Measurements from ENCODE around the gene SHC4. TPM values are rescaled to one million over a fixed set of nuclear protein-coding genes. Genes with fewer than 3 reads are reported as not detected.

SHC4 gene
- total RNA-seq, 1 donor from 2014 or later: 4.2 TPM

DNA sequence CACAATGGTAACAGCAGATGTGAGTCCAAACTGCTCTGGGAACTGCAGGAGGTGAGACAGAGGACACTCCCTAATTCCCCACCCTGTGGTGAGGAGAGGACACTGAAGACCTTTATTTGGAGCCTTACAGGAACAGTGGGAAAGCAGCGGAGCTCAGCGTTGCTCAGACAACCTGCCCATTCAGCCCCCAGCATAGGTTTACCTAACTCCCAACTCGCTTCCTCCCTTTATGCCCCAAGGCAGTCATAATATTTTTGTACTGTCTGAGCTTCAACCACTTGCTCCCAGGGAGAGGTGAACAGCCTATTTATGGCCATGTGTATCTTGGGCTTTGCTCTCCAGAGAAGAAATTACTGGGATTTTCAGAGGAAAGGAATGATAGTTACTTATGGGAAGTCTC lies 34.1 kb downstream of the SHC4 start:
- no peaks in the 10 kb centered on the region for H3K27me3 ChIP-seq (ENCODE audit: control insufficient read depth, insufficient read depth, low read length)
- H3K4me3 ChIP-seq (ENCODE audit: low read depth, low read length): no peak overlapping the region
- no peak for DNase-seq (ENCODE audit: low read depth)
- TF ChIP-seq, protein P1, sequence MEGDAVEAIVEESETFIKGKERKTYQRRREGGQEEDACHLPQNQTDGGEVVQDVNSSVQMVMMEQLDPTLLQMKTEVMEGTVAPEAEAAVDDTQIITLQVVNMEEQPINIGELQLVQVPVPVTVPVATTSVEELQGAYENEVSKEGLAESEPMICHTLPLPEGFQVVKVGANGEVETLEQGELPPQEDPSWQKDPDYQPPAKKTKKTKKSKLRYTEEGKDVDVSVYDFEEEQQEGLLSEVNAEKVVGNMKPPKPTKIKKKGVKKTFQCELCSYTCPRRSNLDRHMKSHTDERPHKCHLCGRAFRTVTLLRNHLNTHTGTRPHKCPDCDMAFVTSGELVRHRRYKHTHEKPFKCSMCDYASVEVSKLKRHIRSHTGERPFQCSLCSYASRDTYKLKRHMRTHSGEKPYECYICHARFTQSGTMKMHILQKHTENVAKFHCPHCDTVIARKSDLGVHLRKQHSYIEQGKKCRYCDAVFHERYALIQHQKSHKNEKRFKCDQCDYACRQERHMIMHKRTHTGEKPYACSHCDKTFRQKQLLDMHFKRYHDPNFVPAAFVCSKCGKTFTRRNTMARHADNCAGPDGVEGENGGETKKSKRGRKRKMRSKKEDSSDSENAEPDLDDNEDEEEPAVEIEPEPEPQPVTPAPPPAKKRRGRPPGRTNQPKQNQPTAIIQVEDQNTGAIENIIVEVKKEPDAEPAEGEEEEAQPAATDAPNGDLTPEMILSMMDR (IDR thresholded peaks at IDR 0.05; ENCODE audit: insufficient read depth, low read length, poor library complexity, severe bottlenecking): no peak
- H3K36me3 ChIP-seq (ENCODE audit: control insufficient read depth, insufficient read depth, low read length): no peaks in the 10 kb centered on the region

DNA sequence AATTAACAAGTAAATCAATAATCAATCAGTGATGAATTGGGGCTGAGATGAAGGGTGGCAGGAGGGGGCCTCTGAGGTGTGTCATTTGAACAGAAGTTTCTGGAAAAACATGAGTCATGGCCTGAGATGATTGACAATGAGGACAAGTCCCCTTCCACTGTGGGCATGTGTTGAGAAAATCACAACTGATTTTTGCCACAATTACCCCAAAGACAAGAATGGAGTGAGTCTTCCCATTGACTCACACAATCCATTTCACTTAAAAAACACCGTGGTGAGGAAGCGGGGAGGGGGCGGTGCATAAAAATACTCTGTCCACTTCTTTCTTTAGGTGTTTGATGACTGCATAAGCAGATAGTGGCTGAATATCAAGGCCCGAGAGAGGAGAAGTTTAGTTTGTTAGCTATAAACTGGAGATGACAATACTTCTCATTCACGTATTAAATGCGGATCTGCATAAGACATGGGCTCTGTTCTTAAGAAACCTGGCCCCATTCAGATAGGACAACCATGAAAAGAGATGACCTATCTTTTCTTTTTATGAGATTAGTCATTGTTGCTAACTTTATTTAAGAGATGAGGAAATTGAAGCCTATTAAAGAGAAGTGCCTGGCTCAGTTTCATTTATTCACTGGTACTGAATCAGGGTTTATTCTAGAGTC lies 34.7 kb downstream of the SHC4 start:
- H3K36me3 ChIP-seq (ENCODE audit: control insufficient read depth, insufficient read depth, low read length): no peaks in the 10 kb centered on the region
- no peaks in the 10 kb centered on the region for H3K27me3 ChIP-seq (ENCODE audit: control insufficient read depth, insufficient read depth, low read length)
- TF ChIP-seq, protein P1 (IDR thresholded peaks at IDR 0.05; ENCODE audit: insufficient read depth, low read length, poor library complexity, severe bottlenecking): no peak
- no peak overlapping the region for H3K4me3 ChIP-seq (ENCODE audit: low read depth, low read length)
- no peak for DNase-seq (ENCODE audit: low read depth)

GRCh38 chr15:48925714-48926223 lies 38.0 kb downstream of the SHC4 start:
- H3K27me3 ChIP-seq (ENCODE audit: control insufficient read depth, insufficient read depth, low read length): no peaks in the 10 kb centered on the region
- DNase-seq (ENCODE audit: low read depth): peak; percentile 77
- H3K4me3 ChIP-seq (ENCODE audit: low read depth, low read length): no peak overlapping the region
- H3K36me3 ChIP-seq (ENCODE audit: control insufficient read depth, insufficient read depth, low read length): no peaks in the 10 kb centered on the region
- TF ChIP-seq, protein P1 (IDR thresholded peaks at IDR 0.05; ENCODE audit: insufficient read depth, low read length, poor library complexity, severe bottlenecking): no peak

DNA sequence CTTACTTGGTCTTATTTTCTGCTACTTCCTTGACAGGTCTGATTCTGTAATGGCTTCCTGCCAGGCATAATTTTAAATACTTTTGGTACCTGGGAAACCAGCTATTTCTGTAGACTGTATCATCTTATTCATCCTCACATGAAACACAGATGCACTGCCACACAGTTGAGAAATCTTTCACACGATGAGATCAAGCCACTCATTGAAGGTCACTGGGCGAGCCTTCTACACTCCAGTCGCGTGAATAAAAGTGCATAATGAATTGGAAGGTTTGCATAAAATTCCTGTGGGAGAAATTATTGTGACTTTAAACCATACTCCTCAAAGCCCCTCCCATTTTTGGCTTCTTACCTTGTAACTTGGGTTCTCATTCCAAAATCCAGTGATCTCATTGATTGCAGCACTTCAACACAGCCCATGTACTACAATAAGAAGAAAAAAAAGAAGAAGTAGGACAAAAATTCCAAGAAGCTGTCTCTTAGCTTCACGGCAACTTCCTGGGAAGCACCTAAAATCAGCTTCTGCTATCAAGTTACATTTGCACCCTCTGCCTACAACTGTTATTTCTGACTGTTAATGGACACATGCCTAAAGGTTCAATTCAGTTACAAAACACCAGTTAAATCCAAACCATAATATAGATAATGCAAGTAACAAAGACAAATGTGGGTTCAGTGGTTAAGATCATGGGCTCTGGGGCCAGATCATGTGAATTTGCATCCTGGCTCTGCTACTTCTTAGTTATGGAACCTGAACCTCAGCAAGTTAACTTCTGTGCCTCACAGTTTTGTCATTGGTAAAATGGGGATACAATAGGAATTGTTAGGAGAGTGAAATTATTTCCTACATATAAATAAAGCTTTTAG lies 39.0 kb downstream of the SHC4 start:
- Histone ChIP-seq H3K36me3 (ENCODE audit: control insufficient read depth, insufficient read depth, low read length) (no peaks in the 10 kb centered on the region), H3K4me3 (ENCODE audit: low read depth, low read length) (no peak overlapping the region), H3K27me3 (ENCODE audit: control insufficient read depth, insufficient read depth, low read length) (no peaks in the 10 kb centered on the region)
- TF ChIP-seq, protein P1 (IDR thresholded peaks at IDR 0.05; ENCODE audit: insufficient read depth, low read length, poor library complexity, severe bottlenecking): no peak
- no peak for DNase-seq (ENCODE audit: low read depth)

GRCh38 chr15:48922046-48922445 lies 41.7 kb downstream of the SHC4 start:
- no peak for DNase-seq (ENCODE audit: low read depth)
- no peak overlapping the region for H3K4me3 ChIP-seq (ENCODE audit: low read depth, low read length)
- no peaks in the 10 kb centered on the region for H3K27me3 ChIP-seq (ENCODE audit: control insufficient read depth, insufficient read depth, low read length)
- no peaks in the 10 kb centered on the region for H3K36me3 ChIP-seq (ENCODE audit: control insufficient read depth, insufficient read depth, low read length)
- TF ChIP-seq, protein P1 (IDR thresholded peaks at IDR 0.05; ENCODE audit: insufficient read depth, low read length, poor library complexity, severe bottlenecking): no peak
